Measurements from ENCODE around the gene ZNF750.

ZNF750 gene

DNA sequence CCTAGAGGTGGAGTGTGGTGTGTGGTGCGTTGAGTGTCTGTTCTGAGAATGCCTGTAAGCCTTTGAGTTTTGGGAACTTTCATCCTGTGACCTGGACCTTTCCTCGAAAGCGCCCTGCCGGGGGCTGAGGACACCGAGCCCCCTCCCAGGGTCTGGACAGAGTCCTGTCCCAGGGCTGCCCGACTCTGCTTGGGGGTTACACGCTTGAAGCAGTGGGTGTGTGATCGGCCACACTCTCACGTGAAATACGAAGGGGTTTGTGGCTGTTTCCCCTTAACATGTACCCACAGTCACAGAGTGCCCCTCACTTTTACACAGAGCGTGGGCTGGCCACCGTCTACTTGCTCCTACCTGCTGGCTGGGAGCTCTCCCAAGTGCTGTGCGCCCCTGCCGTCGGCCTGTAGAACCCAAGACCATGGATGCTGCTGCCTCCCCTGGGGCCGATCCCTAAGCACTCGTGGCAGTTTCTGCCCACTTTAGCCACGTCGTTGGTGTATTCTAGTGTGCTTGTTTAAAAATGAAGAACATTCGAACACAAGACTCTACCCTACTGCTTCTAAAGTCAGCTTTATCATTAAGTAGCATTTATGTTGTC, 6.8 kb downstream of the ZNF750 start:
- FAIRE-seq: no peak

GRCh38 chr17:82832411-82832810, 7.4 kb downstream of the ZNF750 start:
- FAIRE-seq: no peak

DNA sequence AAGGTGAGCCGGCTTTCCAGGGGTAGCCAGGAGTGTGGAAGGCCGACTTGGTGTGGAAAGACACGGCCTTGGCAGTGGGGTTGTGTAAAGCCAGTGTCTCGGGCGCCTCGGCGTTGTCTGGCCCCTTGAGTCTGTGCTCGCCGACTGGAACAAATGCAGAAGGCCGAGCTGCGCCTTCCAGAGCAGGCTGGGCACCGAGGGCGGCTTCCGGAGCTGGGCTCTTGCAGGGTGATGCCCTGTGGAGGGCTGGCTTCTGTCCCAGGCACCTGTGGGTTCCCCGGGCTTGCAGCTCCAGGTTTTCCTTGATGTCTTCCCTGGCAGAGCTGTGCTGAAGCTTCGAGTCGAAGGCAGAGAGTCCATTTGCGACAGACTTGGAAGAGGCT, 8.0 kb downstream of the ZNF750 start:
- FAIRE-seq: no peak

DNA sequence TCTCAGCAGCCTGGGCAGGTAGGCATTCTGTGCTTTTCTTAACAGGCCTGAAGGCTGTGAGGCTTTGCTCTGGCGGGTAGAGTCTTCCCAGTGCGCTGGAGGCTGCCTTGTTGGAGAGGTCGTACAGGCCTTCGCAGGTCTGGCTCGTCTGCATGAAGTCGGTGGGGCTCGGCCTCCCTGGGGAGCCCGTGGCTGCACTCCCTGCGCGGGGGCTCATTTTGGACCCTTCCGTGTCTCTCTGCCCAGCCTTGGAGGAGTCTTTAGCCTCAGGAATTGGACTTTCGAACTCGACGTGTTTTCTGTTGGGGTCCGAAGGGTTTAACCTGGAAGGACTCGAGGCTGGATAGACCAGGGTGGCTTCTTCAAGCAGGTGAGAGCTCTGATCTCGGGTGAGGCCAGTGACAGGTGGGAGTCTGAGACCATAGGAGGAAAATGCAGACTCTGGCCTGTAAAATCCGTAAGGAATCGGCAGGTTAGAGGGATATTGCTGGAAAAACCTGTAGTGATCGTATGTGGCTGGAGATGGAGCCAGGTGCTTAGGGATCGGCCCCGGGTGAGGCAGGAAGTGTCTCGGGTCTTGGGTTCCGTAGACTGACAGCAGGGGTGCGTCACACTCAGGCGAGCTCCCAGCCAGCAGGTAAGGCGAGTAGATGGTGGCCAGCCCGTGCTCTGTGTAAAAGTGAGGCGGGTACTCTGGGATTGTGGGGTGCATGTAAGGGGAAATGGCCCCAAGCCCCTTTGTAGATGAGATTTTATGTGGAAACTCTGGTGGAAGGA, 8.6 kb downstream of the ZNF750 start:
- FAIRE-seq: no peak

DNA sequence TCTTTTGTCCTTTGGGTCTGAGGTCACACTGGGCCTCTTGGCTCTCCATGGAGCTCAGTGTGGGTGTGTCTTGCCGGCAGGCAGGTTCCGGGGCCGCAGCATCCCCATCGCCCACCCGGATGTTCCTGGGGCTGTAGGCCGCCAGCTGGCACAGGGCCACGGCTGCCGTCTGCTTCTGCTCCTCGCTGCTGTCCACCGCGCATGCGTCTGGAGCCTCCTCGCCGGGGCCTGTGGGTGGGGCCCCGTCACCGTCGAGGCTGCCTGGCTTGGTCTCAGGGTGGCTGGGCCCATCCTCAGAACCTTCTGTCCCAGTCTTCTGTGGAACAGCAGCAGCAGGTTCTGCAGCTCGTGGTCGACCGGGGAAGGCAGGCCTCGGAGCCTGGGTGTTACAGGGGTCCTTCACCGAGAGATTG, 9.6 kb downstream of the ZNF750 start:
- FAIRE-seq: no peak

- FAIRE-seq: no peak
These were observed 10.8 kb downstream of the ZNF750 start for GRCh38 chr17:82828875-82829487.

DNA sequence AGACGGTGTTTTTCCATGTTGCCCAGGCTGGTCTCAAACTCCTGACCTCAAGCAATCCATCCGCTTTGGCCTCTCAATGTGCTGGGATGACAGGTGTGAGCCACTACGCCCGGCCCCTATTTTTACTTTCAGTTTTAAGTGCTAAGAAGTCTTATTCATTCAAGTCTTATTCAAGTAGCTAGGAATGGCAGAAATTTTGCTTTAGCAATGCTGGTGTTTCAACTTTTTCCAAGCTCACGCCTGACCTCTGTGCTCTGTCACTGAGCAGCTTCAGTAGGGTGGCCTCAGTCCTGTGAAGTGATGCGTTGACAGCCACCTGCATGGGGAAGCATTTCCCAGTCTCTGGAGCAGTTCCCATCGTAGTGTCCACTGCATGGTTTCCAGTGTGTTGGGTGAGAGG, 12.9 kb downstream of the ZNF750 start:
- no peak for FAIRE-seq

DNA sequence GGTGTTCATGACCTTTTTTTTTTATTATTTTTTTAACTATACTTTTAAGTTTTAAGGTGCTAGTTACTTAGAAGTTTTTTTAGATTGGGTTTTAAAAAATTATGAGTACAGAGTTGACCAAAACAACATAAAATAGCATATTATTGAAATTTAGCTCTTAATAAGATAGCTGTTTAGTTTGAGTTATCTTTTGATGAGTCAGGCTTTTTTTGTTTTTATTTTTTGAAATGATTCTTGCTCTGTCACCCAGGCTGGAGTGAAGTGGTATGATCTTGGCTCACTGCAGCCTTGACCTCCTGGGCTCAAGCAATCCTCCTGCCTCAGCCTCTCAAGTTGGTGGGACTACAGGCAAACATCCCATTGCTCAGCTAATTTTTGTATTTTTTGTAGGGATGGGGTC, 13.6 kb downstream of the ZNF750 start:
- no peak for FAIRE-seq

DNA sequence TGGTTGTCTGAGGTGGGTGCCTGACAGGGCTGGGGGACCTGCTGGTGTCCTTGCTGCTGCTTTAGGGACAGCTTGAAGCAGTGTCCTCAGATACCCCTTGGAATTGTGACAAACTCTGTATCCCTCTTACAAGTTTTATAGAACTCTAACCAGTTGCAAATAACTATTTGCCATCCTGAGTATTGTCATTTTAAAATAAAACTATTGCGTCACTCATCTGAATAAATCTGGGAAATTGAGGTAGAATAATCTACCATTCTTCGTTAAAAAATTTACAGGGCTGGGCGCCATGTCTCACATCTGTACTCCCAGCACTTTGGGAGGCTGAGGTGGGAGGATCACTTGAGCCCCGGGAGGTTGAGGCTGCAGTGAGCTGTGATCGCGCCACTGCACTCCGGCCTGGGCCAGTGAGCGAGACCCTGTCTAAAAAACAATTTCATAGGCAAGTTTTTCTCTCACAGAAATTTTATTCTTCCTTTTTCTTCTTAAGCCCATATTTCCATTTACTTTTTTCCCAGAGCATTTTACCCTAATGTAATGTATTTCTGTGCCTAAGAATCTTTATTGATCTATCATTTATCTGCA, 14.2 kb downstream of the ZNF750 start:
- FAIRE-seq: no peak

DNA sequence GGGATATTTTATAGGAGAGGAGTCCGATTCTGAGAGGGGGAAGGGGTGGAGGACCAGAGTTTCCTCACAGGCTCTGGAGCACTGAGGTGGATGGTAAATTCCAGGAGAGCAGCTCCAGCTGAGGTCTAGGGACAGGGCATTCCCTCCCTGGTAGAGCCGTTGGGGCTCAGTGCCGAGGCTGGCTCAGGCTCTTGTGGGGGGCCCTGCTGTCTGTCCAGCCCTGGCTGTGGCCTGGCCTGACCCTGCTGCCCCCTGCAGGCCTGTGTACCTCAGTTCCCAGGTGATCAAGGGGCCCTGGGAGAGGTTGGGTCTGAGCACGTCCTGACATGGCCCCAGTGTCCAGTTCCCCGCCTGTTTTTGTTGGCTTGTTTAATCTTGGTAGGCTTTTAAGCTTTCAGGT, 16.8 kb downstream of the ZNF750 start:
- FAIRE-seq: no peak

GRCh38 chr17:82822281-82822680, 17.5 kb downstream of the ZNF750 start:
- FAIRE-seq: no peak

DNA sequence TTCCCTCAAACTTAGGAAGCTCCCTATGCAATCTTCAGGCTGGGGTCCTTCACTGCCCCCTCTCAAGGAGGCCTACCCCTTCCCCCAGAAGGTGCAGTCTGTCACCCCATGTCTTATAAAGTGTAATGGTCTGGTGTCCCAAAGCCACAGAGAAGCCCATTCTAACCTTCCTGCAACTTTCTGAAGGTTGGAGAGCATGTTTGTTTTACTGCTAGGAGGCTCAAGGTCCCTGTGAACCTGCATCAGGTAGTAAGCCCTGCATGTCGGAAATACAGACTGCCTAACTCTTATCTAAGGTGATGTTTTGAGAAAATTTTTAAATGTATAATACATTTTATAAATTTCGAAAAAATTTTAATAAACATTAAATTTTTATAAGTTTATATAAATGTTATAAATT, 18.3 kb downstream of the ZNF750 start:
- no peak for FAIRE-seq

GRCh38 chr17:82820278-82821251, 19.3 kb downstream of the ZNF750 start:
- FAIRE-seq: no peak

DNA sequence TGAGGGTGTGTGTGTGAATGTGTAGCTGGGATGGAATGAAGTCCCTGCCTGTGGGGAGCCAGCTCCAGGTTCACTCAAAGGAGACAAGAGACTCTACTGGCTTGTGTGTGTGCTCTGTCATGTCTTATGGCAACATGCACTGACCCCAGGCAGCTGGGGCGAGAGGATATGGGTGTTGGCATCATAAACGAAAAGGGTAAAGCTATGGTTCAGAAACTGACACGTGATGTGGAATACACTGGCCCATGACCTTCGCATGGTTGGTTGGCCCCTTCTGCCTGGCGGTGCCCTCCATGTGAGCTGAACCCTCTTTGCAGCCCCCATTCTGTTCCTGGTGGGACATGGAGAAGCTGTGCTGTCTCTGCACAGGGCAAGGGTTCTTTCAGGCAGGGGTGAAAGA, 21.9 kb downstream of the ZNF750 start:
- FAIRE-seq: no peak

GRCh38 chr17:82816358-82816757, 23.5 kb downstream of the ZNF750 start:
- no peak for FAIRE-seq

DNA sequence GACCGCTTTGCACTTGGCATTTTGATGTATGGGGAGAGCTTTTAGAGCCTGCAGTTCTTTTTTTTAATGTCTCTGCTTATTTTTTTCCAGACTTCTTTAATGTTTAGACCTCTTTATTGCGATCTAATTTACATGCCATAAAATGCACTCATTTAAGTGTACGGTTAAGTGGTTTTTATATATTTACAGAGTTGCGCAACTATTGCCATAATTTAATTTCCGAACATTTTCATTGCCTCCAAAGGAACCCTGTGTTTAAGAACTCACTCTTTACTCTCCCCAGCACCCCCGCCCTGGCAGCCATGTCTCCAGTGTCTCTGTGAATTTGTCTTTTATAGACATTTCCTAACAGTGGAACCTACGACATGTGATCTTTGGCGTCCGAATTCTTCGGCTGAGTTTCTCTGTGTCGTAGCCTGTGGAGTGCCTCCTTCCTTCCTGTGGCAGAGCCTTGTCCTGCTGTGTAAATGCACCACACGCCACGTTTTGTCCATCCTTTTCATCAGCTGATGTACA, 24.0 kb downstream of the ZNF750 start:
- no peak for FAIRE-seq

DNA sequence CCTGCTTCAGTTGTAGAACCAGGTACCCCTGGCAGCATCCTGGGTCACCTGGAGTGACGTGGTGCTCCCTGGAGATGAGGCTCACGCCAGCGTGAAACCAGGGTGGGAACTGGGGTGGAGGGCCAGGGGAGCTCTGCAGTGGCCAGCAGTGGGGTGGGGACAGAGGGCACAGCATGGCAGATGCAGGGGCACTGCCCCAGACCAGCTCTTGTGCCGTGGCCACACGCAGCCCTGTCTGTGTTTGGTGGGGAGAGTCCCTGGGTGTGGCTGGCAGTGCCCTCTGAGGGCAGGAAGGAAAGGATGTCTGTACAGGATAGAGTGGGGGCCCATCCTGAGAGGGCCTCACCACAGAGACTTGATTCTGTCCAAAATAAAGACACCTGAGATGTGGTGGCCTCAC, 24.5 kb downstream of the ZNF750 start:
- no peak for FAIRE-seq

DNA sequence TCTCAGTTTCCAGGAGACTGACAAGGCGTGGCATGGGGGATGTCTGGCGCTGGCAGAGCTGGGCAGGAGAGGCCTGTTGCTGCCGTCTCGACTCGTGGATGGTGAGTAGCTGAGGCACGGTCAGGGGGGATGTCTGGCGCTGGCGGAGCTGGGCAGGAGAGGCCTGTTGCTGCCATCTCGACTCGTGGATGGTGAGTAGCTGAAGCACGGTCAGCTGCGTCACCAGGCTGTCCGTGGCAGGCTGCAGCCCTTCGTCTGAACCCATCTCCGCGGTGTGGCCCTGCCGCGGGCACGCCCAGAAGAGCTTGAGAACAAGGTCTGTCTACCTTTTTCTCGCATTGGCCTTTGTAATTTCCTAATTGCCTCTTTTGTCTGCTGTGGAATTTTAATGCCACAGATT, 25.0 kb downstream of the ZNF750 start:
- no peak for FAIRE-seq

GRCh38 chr17:82813299-82814051, 26.3 kb downstream of the ZNF750 start:
- no peak for FAIRE-seq

GRCh38 chr17:82812601-82813000, 27.2 kb downstream of the ZNF750 start:
- no peak for FAIRE-seq

GRCh38 chr17:82812058-82812457, 27.8 kb downstream of the ZNF750 start:
- no peak for FAIRE-seq

All from islet of Langerhans (tissue), 1 donor.